H9 (cell line): ENCODE measurements around the gene UQCR11. TPM values are rescaled to one million over a fixed set of nuclear protein-coding genes. Genes with fewer than 3 reads are reported as not detected.
A peak's percentile ranks its signal among the peaks of the same experiment; 100 is the strongest.

Experiments
- DNase-seq: peaks from one replicate; pipeline ENCODE4 v3.0.0-alpha.2; 2017
- H2AFZ ChIP-seq: one replicate; pipeline ENCODE4 v1.6.1; 2013; ENCODE audit warnings: mild to moderate bottlenecking, low read length, control low read depth, moderate library complexity
- H2AK5ac ChIP-seq: 2 replicates; pipeline ENCODE4 v1.6.1; 2013; ENCODE audit warnings: low read length, control low read depth, mixed read lengths; ENCODE audit not compliant: insufficient read length
- H2BK120ac ChIP-seq: one replicate; pipeline ENCODE4 v1.6.1; 2013; ENCODE audit warnings: low read depth, mild to moderate bottlenecking, low read length, control low read depth, inconsistent platforms; ENCODE audit not compliant: poor library complexity, severe bottlenecking
- H2BK12ac ChIP-seq: 2 replicates; pipeline ENCODE4 v1.6.1; 2013; ENCODE audit warnings: low read length, control low read depth, mixed read lengths, low read depth; ENCODE audit not compliant: insufficient read length
- H2BK15ac ChIP-seq: 2 replicates; pipeline ENCODE4 v1.6.1; 2013; ENCODE audit warnings: low read depth, low read length, control low read depth
- H2BK20ac ChIP-seq: one replicate; pipeline ENCODE4 v1.6.1; 2013; ENCODE audit warnings: low read depth, mild to moderate bottlenecking, low read length, control low read depth, inconsistent platforms; ENCODE audit not compliant: poor library complexity, severe bottlenecking
- H2BK5ac ChIP-seq: 2 replicates; pipeline ENCODE4 v1.6.1; 2013; ENCODE audit warnings: low read length, control low read depth, mixed read lengths; ENCODE audit not compliant: insufficient read length
- H3K14ac ChIP-seq: 2 replicates; pipeline ENCODE4 v1.6.1; 2013; ENCODE audit warnings: low read length, control low read depth; ENCODE audit not compliant: insufficient read depth
- H3K18ac ChIP-seq: 2 replicates; pipeline ENCODE4 v1.6.1; 2013; ENCODE audit warnings: low read depth, mild to moderate bottlenecking, mixed read lengths, low read length, control low read depth; ENCODE audit not compliant: insufficient read length
- H3K23ac ChIP-seq: 2 replicates; pipeline ENCODE4 v1.6.1; 2013; ENCODE audit warnings: low read length, control low read depth, mixed read lengths, low read depth; ENCODE audit not compliant: insufficient read length
- H3K23me2 ChIP-seq: 2 replicates; pipeline ENCODE4 v1.6.1; 2013; ENCODE audit warnings: low read depth, mild to moderate bottlenecking, mixed read lengths, low read length, control low read depth; ENCODE audit not compliant: insufficient read length, poor library complexity, severe bottlenecking
- H3K27ac ChIP-seq: 2 replicates; pipeline ENCODE4 v1.5.1; 2013; ENCODE audit warnings: low read length, control low read depth, mixed read lengths, low read depth; ENCODE audit not compliant: insufficient read length
- H3K27me3 ChIP-seq: 2 replicates; pipeline ENCODE4 v1.6.1; 2013; ENCODE audit warnings: low read length, control low read depth, inconsistent platforms; ENCODE audit not compliant: insufficient read depth
- H3K4ac ChIP-seq: 2 replicates; pipeline ENCODE4 v1.6.1; 2013; ENCODE audit warnings: low read depth, mild to moderate bottlenecking, control low read depth, inconsistent platforms, low read length, moderate library complexity
- H3K4me1 ChIP-seq: 2 replicates; pipeline ENCODE4 v1.6.1; 2013; ENCODE audit warnings: low read length, control low read depth, inconsistent platforms; ENCODE audit not compliant: insufficient read depth
- H3K4me2 ChIP-seq: 2 replicates; pipeline ENCODE4 v1.6.1; 2013; ENCODE audit warnings: low read length, control low read depth, mixed read lengths; ENCODE audit not compliant: insufficient read length, insufficient read depth
- H3K56ac ChIP-seq: 2 replicates; pipeline ENCODE4 v1.6.1; 2013; ENCODE audit warnings: low read depth, mild to moderate bottlenecking, mixed read lengths, low read length, control low read depth; ENCODE audit not compliant: insufficient read length
- H3K79me1 ChIP-seq: 2 replicates; pipeline ENCODE4 v1.6.1; 2013; ENCODE audit warnings: low read depth, mild to moderate bottlenecking, moderate library complexity, low read length, control low read depth, inconsistent platforms; ENCODE audit not compliant: insufficient read depth, poor library complexity, severe bottlenecking
- H3K79me2 ChIP-seq: 2 replicates; pipeline ENCODE4 v1.6.1; 2013; ENCODE audit warnings: low read length, control low read depth, inconsistent platforms; ENCODE audit not compliant: insufficient read depth
- H3K9ac ChIP-seq: 2 replicates; pipeline ENCODE4 v1.6.1; 2013; ENCODE audit warnings: low read length, control low read depth, mixed read lengths; ENCODE audit not compliant: insufficient read length; ENCODE audit errors: extremely low read depth
- H3K9me3 ChIP-seq: one replicate; pipeline ENCODE4 v1.6.1; 2013; ENCODE audit warnings: low read depth, low read length, inconsistent platforms; ENCODE audit not compliant: control insufficient read depth
- H3T11ph ChIP-seq: one replicate; pipeline ENCODE4 v1.6.1; 2013; ENCODE audit warnings: mild to moderate bottlenecking, low read length, control low read depth, inconsistent platforms
- H4K20me1 ChIP-seq: one replicate; pipeline ENCODE4 v1.6.1; 2013; ENCODE audit not compliant: control insufficient read depth, insufficient read length, insufficient read depth
- H4K5ac ChIP-seq: 2 replicates; pipeline ENCODE4 v1.6.1; 2013; ENCODE audit warnings: low read depth, mild to moderate bottlenecking, mixed read lengths, low read length, control low read depth; ENCODE audit not compliant: insufficient read length
- H4K8ac ChIP-seq: replicated peaks from 2 replicates; pipeline ENCODE4 v1.6.1; 2013; ENCODE audit warnings: low read length, control low read depth, mixed read lengths, low read depth; ENCODE audit not compliant: insufficient read length
- H4K91ac ChIP-seq: 2 replicates; pipeline ENCODE4 v1.6.1; 2013; ENCODE audit warnings: low read depth, mild to moderate bottlenecking, moderate library complexity, mixed read lengths, low read length, control low read depth; ENCODE audit not compliant: insufficient read length
- H3K27ac Mint-ChIP-seq, 3 experiments: 2 replicates in 2 of 3; 3 replicates in 1 of 3; pipeline ENCODE4 v1.8.0; 2020 to 2021; ENCODE audit warnings: mixed read lengths in 3 of 3, mild to moderate bottlenecking in 1 of 3, moderate library complexity in 1 of 3
- H3K27me3 Mint-ChIP-seq: 2 replicates; pipeline ENCODE4 v1.8.0; 2021; ENCODE audit warnings: low read depth, mild to moderate bottlenecking, moderate library complexity, mixed read lengths
- H3K36me3 Mint-ChIP-seq, 3 experiments: 2 replicates in 2 of 3; 3 replicates in 1 of 3; pipeline ENCODE4 v1.8.0; 2020 to 2021; ENCODE audit warnings: low read depth in 3 of 3, mixed read lengths in 3 of 3; ENCODE audit not compliant: insufficient read depth in 1 of 3
- H3K4me1 Mint-ChIP-seq, 2 experiments: 2 replicates each; pipeline ENCODE4 v1.8.0; 2020; ENCODE audit warnings: mixed read lengths in 2 of 2
- H3K4me3 Mint-ChIP-seq, 2 experiments: 2 replicates in 1 of 2; 3 replicates in 1 of 2; pipeline ENCODE4 v1.8.0; 2020 to 2021; ENCODE audit warnings: mild to moderate bottlenecking in 2 of 2, mixed read lengths in 2 of 2, moderate library complexity in 1 of 2
- H3K9me3 Mint-ChIP-seq, 2 experiments: 2 replicates in 1 of 2; 3 replicates in 1 of 2; pipeline ENCODE4 v1.8.0; 2020; ENCODE audit warnings: mild to moderate bottlenecking in 2 of 2, mixed read lengths in 2 of 2, moderate library complexity in 1 of 2
- WGBS: extraction: QIAGEN DNeasy Blood & Tissue Kit; methylation state at CpG from one replicate; pipeline ENCODE4 v1.1.7; 2013; ENCODE audit warnings: missing lambda C conversion rate, low lambda C conversion rate, mixed read lengths; ENCODE audit not compliant: insufficient read length; ENCODE audit errors: extremely low coverage; 5-methylcytosine and 5-hydroxymethylcytosine counted together
- total RNA-seq: library from RNA; stranded (reverse); gene quantifications from 2 replicates; pipeline ENCODE4 v1.2.1, GENCODE V29; 2021
- TF ChIP-seq, protein P1 (sequence below): fragments of 200-600 bp; sonication (generic); conservative IDR thresholded peaks from 3 replicates; pipeline ENCODE4 v1.8.0; 2021; ENCODE audit warnings: antibody characterized with exemption, mild to moderate bottlenecking

The UQCR11 gene
- total RNA-seq, 1 experiment from 2014 or later = 174 TPM

DNA sequence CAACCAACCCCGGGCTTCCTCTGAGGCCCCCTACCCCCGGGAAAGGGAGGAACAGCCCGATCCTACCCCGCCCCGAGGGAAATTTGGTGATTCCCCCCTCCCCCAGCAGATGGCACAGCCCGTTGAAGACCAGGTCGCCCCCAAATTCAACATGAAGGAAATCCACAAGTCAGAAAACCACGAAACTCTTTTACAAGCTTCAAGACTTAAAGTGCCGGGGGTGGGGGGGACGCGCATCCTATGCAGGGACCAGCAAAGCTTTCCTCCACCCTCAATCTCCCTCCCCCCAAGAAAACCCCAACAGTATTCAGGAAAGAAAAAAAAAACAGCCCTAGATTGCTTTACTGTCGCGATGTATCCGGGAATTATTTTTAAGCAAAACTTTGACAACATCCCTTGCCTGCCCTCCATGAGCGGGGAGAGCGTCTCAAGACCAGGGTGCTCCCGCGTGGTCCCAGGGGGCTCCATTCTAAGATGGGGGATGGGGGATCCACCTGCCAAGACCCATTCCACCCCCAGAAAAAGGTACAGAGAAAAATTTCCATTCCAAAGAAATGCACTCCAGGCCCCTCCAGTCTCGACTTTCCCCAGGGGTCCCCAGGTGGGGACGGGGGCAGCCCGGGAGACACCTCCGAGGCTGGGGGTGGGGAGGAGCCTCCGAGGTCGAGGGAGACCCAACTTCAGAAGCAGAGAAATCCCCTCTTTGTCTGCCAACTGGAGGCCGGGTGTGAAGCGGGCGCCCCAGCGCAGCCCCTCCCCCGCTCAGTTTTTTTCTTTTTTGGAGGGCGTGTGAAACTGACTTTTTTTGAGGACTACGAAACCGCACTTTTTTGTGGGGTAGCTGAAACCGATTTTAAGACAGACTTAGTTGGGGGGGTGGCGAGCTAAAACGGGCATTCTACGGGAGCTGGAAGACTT, 45.6 kb upstream of the UQCR11 start:
- no peak overlapping the region for H2BK15ac ChIP-seq
- DNase-seq = no peak
- TF ChIP-seq, protein P1, sequence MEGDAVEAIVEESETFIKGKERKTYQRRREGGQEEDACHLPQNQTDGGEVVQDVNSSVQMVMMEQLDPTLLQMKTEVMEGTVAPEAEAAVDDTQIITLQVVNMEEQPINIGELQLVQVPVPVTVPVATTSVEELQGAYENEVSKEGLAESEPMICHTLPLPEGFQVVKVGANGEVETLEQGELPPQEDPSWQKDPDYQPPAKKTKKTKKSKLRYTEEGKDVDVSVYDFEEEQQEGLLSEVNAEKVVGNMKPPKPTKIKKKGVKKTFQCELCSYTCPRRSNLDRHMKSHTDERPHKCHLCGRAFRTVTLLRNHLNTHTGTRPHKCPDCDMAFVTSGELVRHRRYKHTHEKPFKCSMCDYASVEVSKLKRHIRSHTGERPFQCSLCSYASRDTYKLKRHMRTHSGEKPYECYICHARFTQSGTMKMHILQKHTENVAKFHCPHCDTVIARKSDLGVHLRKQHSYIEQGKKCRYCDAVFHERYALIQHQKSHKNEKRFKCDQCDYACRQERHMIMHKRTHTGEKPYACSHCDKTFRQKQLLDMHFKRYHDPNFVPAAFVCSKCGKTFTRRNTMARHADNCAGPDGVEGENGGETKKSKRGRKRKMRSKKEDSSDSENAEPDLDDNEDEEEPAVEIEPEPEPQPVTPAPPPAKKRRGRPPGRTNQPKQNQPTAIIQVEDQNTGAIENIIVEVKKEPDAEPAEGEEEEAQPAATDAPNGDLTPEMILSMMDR = peak; percentile 18; the same call in 1 of the 3 replicates
- H3K18ac ChIP-seq = peak overlapping the region; percentile 84
- peaks cover 0 to 2% of the 10 kb centered on the region in 2 experiments; a peak in 2 of 5 replicates for H3K9me3 Mint-ChIP-seq
- H3K23ac ChIP-seq = no peak overlapping the region
- H4K20me1 ChIP-seq = no peaks in the 10 kb centered on the region
- peak overlapping the region; percentile 78 for H3K4me2 ChIP-seq
- H4K5ac ChIP-seq = no peak overlapping the region
- H4K8ac ChIP-seq = no peak overlapping the region
- no peak overlapping the region for H3K27ac ChIP-seq
- no CpG with 5 or more reads among the region's 36 CpGs for WGBS
- no peak overlapping the region for H3K56ac ChIP-seq
- no peak overlapping the region for H2BK5ac ChIP-seq
- no peak overlapping the region for H2BK20ac ChIP-seq
- no peak overlapping the region for H2BK12ac ChIP-seq
- H3T11ph ChIP-seq = no peak overlapping the region
- peaks cover 6% of the 10 kb centered on the region; the same call in 1 of the 2 replicates for H3K27me3 Mint-ChIP-seq
- peaks cover 9% of the 10 kb centered on the region for H3K79me1 ChIP-seq
- no peaks in the 10 kb centered on the region for H3K27me3 ChIP-seq
- peak overlapping the region; percentile 62 for H3K9ac ChIP-seq
- H3K36me3 Mint-ChIP-seq = peaks cover 19 to 46% (median 33%) of the 10 kb centered on the region in 3 experiments
- no peaks in the 10 kb centered on the region for H3K4me1 ChIP-seq
- no peak overlapping the region for H2AK5ac ChIP-seq
- peak overlapping the region; percentile 45; the same call in 1 of the 2 replicates for H3K14ac ChIP-seq
- no peaks in the 10 kb centered on the region for H3K9me3 ChIP-seq
- peaks cover 9% of the 10 kb centered on the region for H3K23me2 ChIP-seq
- H4K91ac ChIP-seq = no peak overlapping the region
- peak overlapping the region; percentile 97 to 99 (median 98) for H3K27ac Mint-ChIP-seq
- H3K4ac ChIP-seq = no peak overlapping the region
- H2BK120ac ChIP-seq = no peak overlapping the region
- H3K79me2 ChIP-seq = peaks cover 9% of the 10 kb centered on the region; the same call in 1 of the 2 replicates
- H3K4me1 Mint-ChIP-seq = peaks cover 10 to 21% of the 10 kb centered on the region in 2 experiments
- peak overlapping the region; percentile 95 to 98 for H3K4me3 Mint-ChIP-seq
- H2AFZ ChIP-seq = no peak overlapping the region
